K562 (cell line): Measurements from ENCODE around the gene RND1. TPM values are rescaled to one million over a fixed set of nuclear protein-coding genes. Genes with fewer than 3 reads are reported as not detected.

ENCODE experiments used
- ATAC-seq: fragments of 200-7000 bp; cut with Tn5 transposase; 3 replicates; pipeline ENCODE4 v1.9.1; 2020; ENCODE audit warnings: moderate library complexity
- BruUV-seq: library from RNA; stranded (reverse); fragments of 400-500 nt; replicated peaks from 2 replicates; lab custom pipeline; 2021; lab: Mats Ljungman, UMichigan
- CTCF ChIA-PET: fragments of 300-600 bp; formaldehyde crosslinking; extraction: SDS; loops from one replicate; lab custom pipeline; 2021; ENCODE audit warnings: low intra/inter-chr PET ratio; lab: Yijun Ruan, JAX
- POLR2A ChIA-PET: fragments of 300-600, 350-650 bp; sonication (Branson Sonifier 250); formaldehyde crosslinking; extraction: SDS; loops from one replicate; lab custom pipeline; 2021; ENCODE audit warnings: antibody characterized with exemption, inconsistent platforms; lab: Yijun Ruan, JAX
- DNase-seq, 4 experiments: peaks; one replicate each; pipeline versions ENCODE4 v3.0.0 to v3.0.0-alpha.2; 2011 to 2018; ENCODE audit warnings: low spot score in 3 of 4, mixed read lengths in 3 of 4; ENCODE audit errors: extremely low read depth in 1 of 4
- FAIRE-seq: peaks from 2 replicates; lab custom pipeline; 2011; peaks lifted over from hg19 to GRCh38; lab: Jason Lieb, UNC
- H2AFZ ChIP-seq: 2 replicates; pipeline ENCODE4 v1.6.0; 2011; ENCODE audit warnings: low read depth, low read length, control low read depth, inconsistent platforms
- H3K27ac ChIP-seq: fragments of 200-600 bp; 3 replicates; pipeline ENCODE4 v1.8.0; 2011; ENCODE audit warnings: low read depth, mild to moderate bottlenecking, control low read depth, inconsistent platforms, low read length, moderate library complexity, mixed read lengths; ENCODE audit errors: extremely low read depth
- H3K27me3 ChIP-seq, 2 experiments: fragments of 300-600 bp in 1 of 2; 2 replicates in 1 of 2; 3 replicates in 1 of 2; pipeline versions ENCODE4 v1.6.0 to v1.8.0; 2011; ENCODE audit warnings: inconsistent platforms in 2 of 2, low read length in 2 of 2, mild to moderate bottlenecking in 1 of 2, mixed read lengths in 1 of 2, moderate library complexity in 1 of 2; ENCODE audit not compliant: control insufficient read depth in 2 of 2, insufficient read depth in 2 of 2
- H3K36me3 ChIP-seq: fragments of 300-600 bp; 3 replicates; pipeline ENCODE4 v1.8.0; 2011; ENCODE audit warnings: mild to moderate bottlenecking, low read length, inconsistent platforms; ENCODE audit not compliant: control insufficient read depth, insufficient read depth
- H3K4me1 ChIP-seq, 2 experiments: fragments of 200-600 bp in 1 of 2; replicated peaks in 1 of 2; 2 replicates in 1 of 2; 3 replicates in 1 of 2; pipeline versions ENCODE4 v1.5.1 to v1.8.0; 2011; ENCODE audit warnings: inconsistent platforms in 2 of 2, low read length in 2 of 2, mild to moderate bottlenecking in 1 of 2, mixed read lengths in 1 of 2, moderate library complexity in 1 of 2; ENCODE audit not compliant: control insufficient read depth in 2 of 2, insufficient read depth in 2 of 2
- H3K4me2 ChIP-seq: 2 replicates; pipeline ENCODE4 v1.6.1; 2011; ENCODE audit warnings: low read length, control low read depth, inconsistent platforms, mixed read lengths; ENCODE audit not compliant: insufficient read depth
- H3K4me3 ChIP-seq: fragments of 200-600 bp; sonication (generic), shearing (Covaris generic); 2 replicates; pipeline ENCODE4 v1.5.1; 2016; ENCODE audit warnings: control low read depth, inconsistent platforms
- H3K79me2 ChIP-seq: fragments of 200-600 bp; 3 replicates; pipeline ENCODE4 v1.8.0; 2011; ENCODE audit warnings: low read length, inconsistent platforms; ENCODE audit not compliant: control insufficient read depth, insufficient read depth
- H3K9ac ChIP-seq, 2 experiments: 2 replicates each; pipeline versions ENCODE4 v1.6.0 to v1.6.1; 2011; ENCODE audit warnings: low read depth in 2 of 2, low read length in 2 of 2, control low read depth in 1 of 2, inconsistent platforms in 1 of 2, mild to moderate bottlenecking in 1 of 2, mixed read lengths in 1 of 2; ENCODE audit not compliant: insufficient read depth in 1 of 2
- H3K9me1 ChIP-seq: one replicate; pipeline ENCODE4 v1.6.0; 2011; ENCODE audit warnings: inconsistent platforms, mild to moderate bottlenecking, low read length, moderate library complexity; ENCODE audit not compliant: control insufficient read depth, insufficient read depth
- H3K9me3 ChIP-seq: replicated peaks from 2 replicates; pipeline ENCODE4 v1.5.1; 2011; ENCODE audit warnings: low read depth, low read length, inconsistent platforms; ENCODE audit not compliant: control insufficient read depth, insufficient read depth
- H4K20me1 ChIP-seq: replicated peaks from 2 replicates; pipeline ENCODE4 v1.6.1; 2011; ENCODE audit warnings: low read length, inconsistent platforms, mixed read lengths; ENCODE audit not compliant: control insufficient read depth, insufficient read depth
- ARID4B ChIP-seq: sonication (generic); formaldehyde crosslinking; IDR thresholded peaks from 2 replicates; pipeline ENCODE4 v1.8.0; 2022; ENCODE audit warnings: mild to moderate bottlenecking, missing genetic modification reagents
- CBX1 ChIP-seq: sonication (generic); IDR thresholded peaks from 2 replicates; pipeline ENCODE4 v1.6.1; 2016; ENCODE audit warnings: antibody characterized with exemption, low read depth, mild to moderate bottlenecking
- CHAMP1 ChIP-seq: fragments of 450-650 bp; IDR thresholded peaks from 2 replicates; pipeline ENCODE4 v1.6.1; 2016; ENCODE audit warnings: mild to moderate bottlenecking
- GABPB2 ChIP-seq: fragments of 250-450 bp; sonication (Bioruptor Pico); conservative IDR thresholded peaks from 2 replicates; pipeline ENCODE4 v1.5.1; 2021; ENCODE audit warnings: mild to moderate bottlenecking
- GATA2 ChIP-seq: sonication (generic); formaldehyde crosslinking; IDR thresholded peaks from 2 replicates; pipeline ENCODE4 v1.4.0; 2020; ENCODE audit warnings: mild to moderate bottlenecking, missing genetic modification reagents
- HDAC6 ChIP-seq: IDR thresholded peaks from 2 replicates; pipeline ENCODE4 v1.6.1; 2012; ENCODE audit warnings: low read depth, mild to moderate bottlenecking, control low read depth, inconsistent platforms, low read length, moderate library complexity
- KLF10 ChIP-seq: fragments of 250-450 bp; sonication (Bioruptor Pico); IDR thresholded peaks from 2 replicates; pipeline ENCODE4 v1.6.1; 2021; ENCODE audit warnings: matching md5 sums
- MAFF ChIP-seq: IDR thresholded peaks from 2 replicates; pipeline ENCODE4 v1.6.1; 2012; ENCODE audit warnings: low read length, improper control_type of control experiment
- PHF20 ChIP-seq: fragments of 450-650 bp; IDR thresholded peaks from 2 replicates; pipeline ENCODE4 v1.6.1; 2018; ENCODE audit not compliant: partially characterized antibody
- RAD51 ChIP-seq: fragments of 450-650 bp; IDR thresholded peaks from 2 replicates; pipeline ENCODE4 v1.7.1; 2016; ENCODE audit warnings: low read depth, mild to moderate bottlenecking, borderline replicate concordance
- SIX5 ChIP-seq, 2 experiments: IDR thresholded peaks; 2 replicates each; pipeline ENCODE4 v1.6.1; 2011; ENCODE audit warnings: low read length in 2 of 2, borderline replicate concordance in 1 of 2, low read depth in 1 of 2, mild to moderate bottlenecking in 1 of 2, moderate library complexity in 1 of 2; ENCODE audit not compliant: insufficient read depth in 1 of 2
- TCF3 ChIP-seq: sonication (generic); formaldehyde crosslinking; IDR thresholded peaks from 2 replicates; pipeline ENCODE4 v1.4.0; 2020; ENCODE audit warnings: mild to moderate bottlenecking, missing genetic modification reagents
- ZNF41 ChIP-seq: fragments of 250-450 bp; sonication (Bioruptor Pico); conservative IDR thresholded peaks from 2 replicates; pipeline ENCODE4 v1.4.0; 2020; ENCODE audit warnings: mild to moderate bottlenecking
- ZNF511 ChIP-seq: sonication (generic); formaldehyde crosslinking; IDR thresholded peaks from 2 replicates; pipeline ENCODE4 v1.8.0; 2022; ENCODE audit warnings: mild to moderate bottlenecking, missing genetic modification reagents
- WGBS: fragments of 100-300 bp; shearing (Covaris generic); methylation state at CpG from one replicate; pipeline ENCODE4 v1.1.6; 2016; ENCODE audit warnings: low coverage, mixed read lengths; ENCODE audit not compliant: insufficient coverage; ENCODE audit errors: missing lambda C conversion rate; 5-methylcytosine and 5-hydroxymethylcytosine counted together
- in situ Hi-C: fragments of 300-500 bp; cut with MboI; formaldehyde crosslinking; loops from 4 replicates; pipeline ENCODE4 v1.15.0; 2018; ENCODE audit warnings: inconsistent platforms, mixed read lengths
- intact Hi-C: fragments of 100-400 bp; cut with micrococcal nuclease; formaldehyde crosslinking; loops from 2 replicates; pipeline ENCODE4 v1.14.2; 2022
- polyA plus RNA-seq, 8 experiments: library from polyadenylated mRNA; depleted of rRNA in 4 of 8; stranded (reverse) in 5 of 8; unstranded in 3 of 8; fragments of >200 nt; fragmentation: Nextera tagmentation in 2 of 8; fragmentation: Illumina TruSeq in 1 of 8; extraction: Ambion mirVana in 2 of 8; extraction: Trizol in 1 of 8; gene quantifications; 2 replicates each; pipeline versions ENCODE4 v1.2.1 to v1.2.3, GENCODE V29; 2011 to 2014; ENCODE audit warnings: inconsistent platforms in 1 of 8, missing spikeins in 1 of 8
- total RNA-seq, 7 experiments: library from RNA; depleted of rRNA in 6 of 7; stranded (reverse); fragments of >200 nt in 6 of 7; fragmentation: Illumina TruSeq in 2 of 7; extraction: Trizol in 2 of 7; gene quantifications; 2 replicates each; pipeline versions ENCODE4 v1.2.1 to v1.2.3, GENCODE V29; 2011 to 2021; ENCODE audit warnings: low replicate concordance in 1 of 7
- TF ChIP-seq, protein P1 (sequence below): fragments of 450-650 bp; IDR thresholded peaks from 2 replicates; pipeline ENCODE4 v1.6.1; 2017; ENCODE audit warnings: mild to moderate bottlenecking, moderate library complexity

The RND1 gene
- total and polyA plus RNA-seq, 9 of the 15 experiments (the other 6 are each of a cell fraction or from before 2014, with no cell fraction given): 0.18 to 0.78 (median 0.58) TPM; not detected in 2

DNA sequence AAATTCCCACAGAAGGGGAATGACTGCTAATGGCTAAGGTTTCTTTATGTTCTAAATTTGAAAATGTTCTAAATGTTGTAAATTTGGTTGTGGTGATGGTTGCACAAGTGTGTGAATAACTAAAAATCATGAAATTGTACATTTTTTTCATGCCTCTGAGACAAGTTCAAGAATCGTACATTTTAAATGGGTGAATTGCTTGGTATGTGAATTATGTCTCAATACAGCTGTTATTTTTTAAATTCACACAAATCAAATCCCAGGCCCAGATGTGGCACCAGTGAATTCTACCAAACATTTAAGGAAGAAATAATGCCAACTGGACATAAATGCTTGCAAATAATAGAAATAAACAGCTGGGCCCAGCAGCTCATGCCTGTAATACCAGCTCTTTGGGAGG, 28.6 kb upstream of the RND1 start:
- no peaks in the 10 kb centered on the region for H3K36me3 ChIP-seq
- ChIA-PET POLR2A (interaction anchor here (0.7 kb wide), 1 partner anchor 41 kb away, joined by 3 read pairs; no protein-coding TSS in a partner anchor), CTCF (interaction anchor here (0.8 kb wide), 1 partner anchor 41 kb away, joined by 3 read pairs; no protein-coding TSS in a partner anchor)
- no peaks in the 10 kb centered on the region for H3K9me3 ChIP-seq
- H3K79me2 ChIP-seq: no peaks in the 10 kb centered on the region
- H3K9me1 ChIP-seq: no peaks in the 10 kb centered on the region
- no peak overlapping the region for H3K27ac ChIP-seq
- DNase-seq: no peak
- BruUV-seq: no TSS peak
- H2AFZ ChIP-seq: no peak overlapping the region
- intact Hi-C loops (loop anchor here (5.0 kb wide), 1 partner anchor 142 kb away; no protein-coding TSS in a partner anchor), in situ Hi-C loops (no loop called here)
- no peak overlapping the region for H3K4me2 ChIP-seq
- H3K4me3 ChIP-seq: no peak overlapping the region
- H4K20me1 ChIP-seq: no peaks in the 10 kb centered on the region
- H3K4me1 ChIP-seq: peaks cover 0 to 6% of the 10 kb centered on the region in 2 experiments; a peak in 2 of 5 replicates
- WGBS: 10% methylated on average over 1 of the region's 1 CpG
- peaks cover 9 to 20% of the 10 kb centered on the region in 2 experiments; a peak in 4 of 5 replicates for H3K27me3 ChIP-seq
- ATAC-seq: no peak
- FAIRE-seq: no peak
- no peak overlapping the region for H3K9ac ChIP-seq
- TF ChIP-seq KLF10 (no peak), ARID4B (CRISPR knock-in tag) (no peak), GATA2 (CRISPR knock-in tag) (no peak), MAFF (no peak), TCF3 (CRISPR knock-in tag) (no peak), PHF20 (no peak), ZNF511 (no peak), ZNF41 (CRISPR knock-in tag) (no peak), SIX5 (IDR thresholded peaks at IDR 0.05; ENCODE audit: borderline replicate concordance in 1 of 2, insufficient read depth in 1 of 2, low read depth in 1 of 2, low read length in 2 of 2) (no peak), CHAMP1 (no peak), HDAC6 (no peak), RAD51 (no peak), GABPB2 (CRISPR knock-in tag) (no peak), CBX1 (no peak)
- TF ChIP-seq, protein P1, sequence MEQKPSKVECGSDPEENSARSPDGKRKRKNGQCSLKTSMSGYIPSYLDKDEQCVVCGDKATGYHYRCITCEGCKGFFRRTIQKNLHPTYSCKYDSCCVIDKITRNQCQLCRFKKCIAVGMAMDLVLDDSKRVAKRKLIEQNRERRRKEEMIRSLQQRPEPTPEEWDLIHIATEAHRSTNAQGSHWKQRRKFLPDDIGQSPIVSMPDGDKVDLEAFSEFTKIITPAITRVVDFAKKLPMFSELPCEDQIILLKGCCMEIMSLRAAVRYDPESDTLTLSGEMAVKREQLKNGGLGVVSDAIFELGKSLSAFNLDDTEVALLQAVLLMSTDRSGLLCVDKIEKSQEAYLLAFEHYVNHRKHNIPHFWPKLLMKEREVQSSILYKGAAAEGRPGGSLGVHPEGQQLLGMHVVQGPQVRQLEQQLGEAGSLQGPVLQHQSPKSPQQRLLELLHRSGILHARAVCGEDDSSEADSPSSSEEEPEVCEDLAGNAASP: no peak
